Stomach (tissue), 4 donors: ENCODE data around the gene TTC3.

ENCODE experiments used
- EP300 ChIP-seq: sonication (generic); formaldehyde crosslinking; IDR thresholded peaks from one replicate; pipeline ENCODE4 v1.6.1; 2017; ENCODE audit warnings: antibody characterized with exemption
- POLR2A ChIP-seq, 4 donors: fragments of 450-650 bp; IDR thresholded peaks; one replicate each; pipeline ENCODE4 v1.6.1; 2016; ENCODE audit warnings: antibody characterized with exemption in 4 of 4, control low read depth in 2 of 4, mild to moderate bottlenecking in 1 of 4, moderate library complexity in 1 of 4
- POLR2AphosphoS5 ChIP-seq, 3 donors: sonication (generic); formaldehyde crosslinking; IDR thresholded peaks; one replicate each; pipeline ENCODE4 v1.6.1; 2016; ENCODE audit warnings: antibody characterized with exemption in 3 of 3
- TF ChIP-seq, protein P1 (sequence below), 7 experiments: fragments of 450-650 bp in 4 of 7; fragments of 200-600 bp in 3 of 7; sonication (generic) in 3 of 7; IDR thresholded peaks; one replicate each; pipeline ENCODE4 v1.5.1; 2016 to 2019; ENCODE audit warnings: antibody characterized with exemption in 7 of 7, control low read depth in 2 of 7, mild to moderate bottlenecking in 1 of 7

DNA sequence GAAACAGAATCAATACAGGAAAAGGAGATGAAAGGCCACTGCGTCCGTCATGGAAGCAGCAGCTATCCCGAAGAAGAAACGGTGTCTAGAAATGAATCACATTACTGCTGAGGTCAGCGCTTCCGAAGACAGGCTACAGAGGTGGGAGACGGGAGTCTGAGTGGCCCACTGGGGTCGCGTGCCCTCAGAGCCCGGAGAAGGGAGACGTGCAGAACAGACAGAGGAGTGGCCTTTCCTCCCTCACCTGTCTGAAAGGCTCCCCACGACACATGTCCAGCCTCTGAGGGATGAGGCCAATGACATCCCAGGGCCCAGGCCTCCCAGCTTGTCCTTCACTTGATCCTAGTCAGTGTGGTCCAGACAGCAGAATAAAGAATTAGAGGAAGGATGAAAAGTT lies 158.2 kb downstream of the TTC3 start:
- TF ChIP-seq, protein P1, sequence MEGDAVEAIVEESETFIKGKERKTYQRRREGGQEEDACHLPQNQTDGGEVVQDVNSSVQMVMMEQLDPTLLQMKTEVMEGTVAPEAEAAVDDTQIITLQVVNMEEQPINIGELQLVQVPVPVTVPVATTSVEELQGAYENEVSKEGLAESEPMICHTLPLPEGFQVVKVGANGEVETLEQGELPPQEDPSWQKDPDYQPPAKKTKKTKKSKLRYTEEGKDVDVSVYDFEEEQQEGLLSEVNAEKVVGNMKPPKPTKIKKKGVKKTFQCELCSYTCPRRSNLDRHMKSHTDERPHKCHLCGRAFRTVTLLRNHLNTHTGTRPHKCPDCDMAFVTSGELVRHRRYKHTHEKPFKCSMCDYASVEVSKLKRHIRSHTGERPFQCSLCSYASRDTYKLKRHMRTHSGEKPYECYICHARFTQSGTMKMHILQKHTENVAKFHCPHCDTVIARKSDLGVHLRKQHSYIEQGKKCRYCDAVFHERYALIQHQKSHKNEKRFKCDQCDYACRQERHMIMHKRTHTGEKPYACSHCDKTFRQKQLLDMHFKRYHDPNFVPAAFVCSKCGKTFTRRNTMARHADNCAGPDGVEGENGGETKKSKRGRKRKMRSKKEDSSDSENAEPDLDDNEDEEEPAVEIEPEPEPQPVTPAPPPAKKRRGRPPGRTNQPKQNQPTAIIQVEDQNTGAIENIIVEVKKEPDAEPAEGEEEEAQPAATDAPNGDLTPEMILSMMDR (IDR thresholded peaks at IDR 0.05), result no peak
- TF ChIP-seq EP300 (no peak), POLR2A (IDR thresholded peaks at IDR 0.05) (no peak), POLR2AphosphoS5 (IDR thresholded peaks at IDR 0.05) (no peak)
